Activated T-cell treated with anti-CD3 and anti-CD28 coated beads, Interleukin-2, amount 50 U/mL, for 1 hour (primary cell): ENCODE data around the gene LALBA.
"Not testable (repeated sequence)": the region's sequence is repeated elsewhere in the genome, so short reads cannot be mapped to it uniquely, and the experiment has no call there.

Source experiments
- DNase-seq: peaks from one replicate; pipeline ENCODE4 v3.0.0-alpha.2; 2020

LALBA gene

GRCh38 chr12:48569946-48570345 lies at the start of gene LALBA:
TSS of gene LALBA (minus strand) at chr12:48570046. CDS start at chr12:48570020, 26 bp downstream.
- DNase-seq, result no peak

- peak; percentile 60 for DNase-seq
These were observed 48.7 kb upstream of the LALBA start for GRCh38 chr12:48618541-48618940.

- DNase-seq, result no peak
These were observed 45.8 kb upstream of the LALBA start for GRCh38 chr12:48615681-48616080.

GRCh38 chr12:48613321-48613720 lies 43.5 kb upstream of the LALBA start:
- no peak for DNase-seq

GRCh38 chr12:48602192-48602989 lies 32.5 kb upstream of the LALBA start:
- no peak for DNase-seq

- DNase-seq, result no peak
These were observed 31.3 kb upstream of the LALBA start for GRCh38 chr12:48601013-48601756.

- DNase-seq, result no peak
These were observed 30.7 kb upstream of the LALBA start for GRCh38 chr12:48600552-48600951.

GRCh38 chr12:48592591-48593086 lies 22.8 kb upstream of the LALBA start:
- DNase-seq, result no peak

- DNase-seq, result no peak
These were observed 16.5 kb upstream of the LALBA start for GRCh38 chr12:48586361-48586760.

- no peak for DNase-seq
These were observed 13.9 kb upstream of the LALBA start for GRCh38 chr12:48583728-48584127.

GRCh38 chr12:48580831-48581230 lies 11.0 kb upstream of the LALBA start:
- no peak for DNase-seq

GRCh38 chr12:48572326-48572725 lies 2.5 kb upstream of the LALBA start:
- no peak for DNase-seq

- no peak for DNase-seq
These were observed 2.1 kb downstream of the LALBA start for GRCh38 chr12:48567731-48568130.

- DNase-seq, result no peak
These were observed 11.9 kb downstream of the LALBA start for GRCh38 chr12:48557919-48558318.

- no peak for DNase-seq
These were observed 13.2 kb downstream of the LALBA start for GRCh38 chr12:48556631-48557030.

GRCh38 chr12:48553666-48554343 lies 16.0 kb downstream of the LALBA start:
- DNase-seq, result not testable (repeated sequence)

- DNase-seq, result not testable (repeated sequence)
These were observed 18.2 kb downstream of the LALBA start for GRCh38 chr12:48551636-48552035.

GRCh38 chr12:48547012-48547411 lies 22.8 kb downstream of the LALBA start:
- not testable (repeated sequence) for DNase-seq

GRCh38 chr12:48545833-48546469 lies 23.9 kb downstream of the LALBA start:
- DNase-seq, result no peak

- peak; percentile 53 for DNase-seq
These were observed 27.4 kb downstream of the LALBA start for GRCh38 chr12:48542300-48542928.

GRCh38 chr12:48536602-48537001 lies 33.2 kb downstream of the LALBA start:
- DNase-seq, result no peak

- no peak for DNase-seq
These were observed 37.2 kb downstream of the LALBA start for GRCh38 chr12:48532601-48533000.
